ENCODE measurements around the gene ZNF528.

DNA sequence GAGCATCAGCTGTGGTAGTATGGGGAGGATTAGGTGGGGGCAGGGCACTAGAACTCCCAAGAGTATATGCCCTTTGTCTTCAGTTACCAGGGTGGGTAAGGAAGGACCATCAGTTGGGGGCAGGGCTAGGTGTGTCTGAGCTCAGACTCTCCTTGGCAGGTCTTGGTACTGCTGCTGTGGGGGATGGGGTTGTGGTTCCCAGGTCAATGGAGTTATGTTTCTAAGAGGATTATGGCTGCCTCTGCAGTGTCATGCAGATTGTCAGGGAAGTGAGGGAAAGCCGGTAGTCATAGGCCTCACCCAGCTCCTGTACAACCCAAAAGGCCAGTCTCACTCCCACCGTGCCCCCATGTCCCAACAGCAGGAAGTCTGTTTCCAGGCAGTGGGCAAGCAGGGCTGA lies 46.9 kb downstream of the ZNF528 start:
- TF ChIP-seq, protein P1, sequence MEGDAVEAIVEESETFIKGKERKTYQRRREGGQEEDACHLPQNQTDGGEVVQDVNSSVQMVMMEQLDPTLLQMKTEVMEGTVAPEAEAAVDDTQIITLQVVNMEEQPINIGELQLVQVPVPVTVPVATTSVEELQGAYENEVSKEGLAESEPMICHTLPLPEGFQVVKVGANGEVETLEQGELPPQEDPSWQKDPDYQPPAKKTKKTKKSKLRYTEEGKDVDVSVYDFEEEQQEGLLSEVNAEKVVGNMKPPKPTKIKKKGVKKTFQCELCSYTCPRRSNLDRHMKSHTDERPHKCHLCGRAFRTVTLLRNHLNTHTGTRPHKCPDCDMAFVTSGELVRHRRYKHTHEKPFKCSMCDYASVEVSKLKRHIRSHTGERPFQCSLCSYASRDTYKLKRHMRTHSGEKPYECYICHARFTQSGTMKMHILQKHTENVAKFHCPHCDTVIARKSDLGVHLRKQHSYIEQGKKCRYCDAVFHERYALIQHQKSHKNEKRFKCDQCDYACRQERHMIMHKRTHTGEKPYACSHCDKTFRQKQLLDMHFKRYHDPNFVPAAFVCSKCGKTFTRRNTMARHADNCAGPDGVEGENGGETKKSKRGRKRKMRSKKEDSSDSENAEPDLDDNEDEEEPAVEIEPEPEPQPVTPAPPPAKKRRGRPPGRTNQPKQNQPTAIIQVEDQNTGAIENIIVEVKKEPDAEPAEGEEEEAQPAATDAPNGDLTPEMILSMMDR (IDR thresholded peaks at IDR 0.05): no peak
- TF ChIP-seq NRF1 (IDR thresholded peaks at IDR 0.05; ENCODE audit: low read depth, low read length): no peak
- no peak for TF ChIP-seq POLR2AphosphoS5 (IDR thresholded peaks at IDR 0.05; ENCODE audit: low read depth, low read length)
- TF ChIP-seq, protein P2, sequence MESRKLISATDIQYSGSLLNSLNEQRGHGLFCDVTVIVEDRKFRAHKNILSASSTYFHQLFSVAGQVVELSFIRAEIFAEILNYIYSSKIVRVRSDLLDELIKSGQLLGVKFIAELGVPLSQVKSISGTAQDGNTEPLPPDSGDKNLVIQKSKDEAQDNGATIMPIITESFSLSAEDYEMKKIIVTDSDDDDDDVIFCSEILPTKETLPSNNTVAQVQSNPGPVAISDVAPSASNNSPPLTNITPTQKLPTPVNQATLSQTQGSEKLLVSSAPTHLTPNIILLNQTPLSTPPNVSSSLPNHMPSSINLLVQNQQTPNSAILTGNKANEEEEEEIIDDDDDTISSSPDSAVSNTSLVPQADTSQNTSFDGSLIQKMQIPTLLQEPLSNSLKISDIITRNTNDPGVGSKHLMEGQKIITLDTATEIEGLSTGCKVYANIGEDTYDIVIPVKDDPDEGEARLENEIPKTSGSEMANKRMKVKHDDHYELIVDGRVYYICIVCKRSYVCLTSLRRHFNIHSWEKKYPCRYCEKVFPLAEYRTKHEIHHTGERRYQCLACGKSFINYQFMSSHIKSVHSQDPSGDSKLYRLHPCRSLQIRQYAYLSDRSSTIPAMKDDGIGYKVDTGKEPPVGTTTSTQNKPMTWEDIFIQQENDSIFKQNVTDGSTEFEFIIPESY (IDR thresholded peaks at IDR 0.05; ENCODE audit: borderline replicate concordance, low read depth): no peak
